Prostate gland (tissue), 2 donors: ENCODE measurements around the gene TENT5A.

Experiments used
- CTCF ChIP-seq, 4 experiments: fragments of 200-600 bp in 2 of 4; fragments of 450-650 bp in 2 of 4; sonication (generic) in 2 of 4; IDR thresholded peaks; 1 replicate in 3 of 4; 2 replicates in 1 of 4; pipeline ENCODE4 v1.5.1; 2016 to 2019; ENCODE audit warnings: antibody characterized with exemption in 4 of 4, mild to moderate bottlenecking in 2 of 4, moderate library complexity in 2 of 4
- POLR2AphosphoS5 ChIP-seq: sonication (generic); formaldehyde crosslinking; IDR thresholded peaks from one replicate; pipeline ENCODE4 v1.6.1; 2017; ENCODE audit warnings: antibody characterized with exemption

DNA sequence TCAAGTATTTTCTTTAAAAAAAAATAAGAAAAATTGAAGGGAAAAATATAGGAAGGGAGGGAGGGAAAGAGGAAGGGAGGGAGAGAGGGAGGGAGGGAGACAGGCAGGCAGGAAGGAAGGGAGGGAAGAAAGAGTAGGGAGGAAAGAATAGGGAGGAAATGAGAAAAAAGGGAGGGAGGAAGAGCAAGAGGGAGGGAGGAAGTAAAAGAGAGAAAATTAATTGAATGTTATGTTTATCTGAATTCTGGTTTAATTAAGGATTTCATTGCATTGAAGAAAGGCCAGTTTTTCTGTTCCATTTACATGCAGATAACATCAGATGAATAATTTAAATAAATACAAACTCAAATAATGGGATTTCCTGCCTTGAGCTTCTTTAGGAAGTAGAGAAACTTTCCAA lies 47.8 kb downstream of the TENT5A start:
- TF ChIP-seq CTCF (IDR thresholded peaks at IDR 0.05) = no peak
- no peak for TF ChIP-seq POLR2AphosphoS5
